Measurements from ENCODE around the gene CAVIN4.

CAVIN4 gene

GRCh38 chr9:100575006-100575405, 2.9 kb upstream of the CAVIN4 start (continued):
- TF ChIP-seq TSHZ2 (CRISPR knock-in tag; IDR thresholded peaks at IDR 0.05) = no peak

GRCh38 chr9:100575765-100576386, 2.0 kb upstream of the CAVIN4 start:
- peak; percentile 25; the same call in 2 of the 3 replicates for ATAC-seq

More at GRCh38 chr9:100575765-100576386, 2.0 kb upstream of the CAVIN4 start:
- no peak for TF ChIP-seq CSRNP3 (CRISPR knock-in tag; IDR thresholded peaks at IDR 0.05)
- TF ChIP-seq ZC3H10 (CRISPR knock-in tag; IDR thresholded peaks at IDR 0.05) = no peak
- no peak for TF ChIP-seq POU6F1 (CRISPR knock-in tag; IDR thresholded peaks at IDR 0.05; ENCODE audit: borderline replicate concordance, low read depth)
- TF ChIP-seq BACH2 (CRISPR knock-in tag; IDR thresholded peaks at IDR 0.05; ENCODE audit: borderline replicate concordance) = no peak
- TF ChIP-seq CREB5 (CRISPR knock-in tag; IDR thresholded peaks at IDR 0.05; ENCODE audit: low read depth) = no peak
- TF ChIP-seq ZNF8 (CRISPR knock-in tag; IDR thresholded peaks at IDR 0.05) = no peak
- no peak for TF ChIP-seq PPARA (CRISPR knock-in tag; IDR thresholded peaks at IDR 0.05; ENCODE audit: borderline replicate concordance)
- no peak for TF ChIP-seq ZNF565 (CRISPR knock-in tag; conservative IDR thresholded peaks at IDR 0.05; ENCODE audit: low read depth)
- no peak for TF ChIP-seq TOX (CRISPR knock-in tag; IDR thresholded peaks at IDR 0.05; ENCODE audit: borderline replicate concordance)
- TF ChIP-seq CSDC2 (CRISPR knock-in tag; IDR thresholded peaks at IDR 0.05) = no peak
- no peak for TF ChIP-seq GLIS3 (CRISPR knock-in tag; IDR thresholded peaks at IDR 0.05)
- no peak for TF ChIP-seq ISL1 (CRISPR knock-in tag; IDR thresholded peaks at IDR 0.05)
- TF ChIP-seq TSHZ2 (CRISPR knock-in tag; IDR thresholded peaks at IDR 0.05) = no peak
- no peak for TF ChIP-seq OSR1 (CRISPR knock-in tag; IDR thresholded peaks at IDR 0.05)
- TF ChIP-seq SNAI2 (CRISPR knock-in tag; IDR thresholded peaks at IDR 0.05) = no peak
- no peak for TF ChIP-seq ZFP30 (CRISPR knock-in tag; IDR thresholded peaks at IDR 0.05)
- TF ChIP-seq ARNTL (CRISPR knock-in tag; IDR thresholded peaks at IDR 0.05; ENCODE audit: borderline replicate concordance, low read depth) = no peak
- no peak for TF ChIP-seq ZFP3 (CRISPR knock-in tag; IDR thresholded peaks at IDR 0.05)
- TF ChIP-seq RARB (CRISPR knock-in tag; IDR thresholded peaks at IDR 0.05) = no peak
